ENCODE measurements around the gene HHAT. TPM values are rescaled to one million over a fixed set of nuclear protein-coding genes. Genes with fewer than 3 reads are reported as not detected.
"Not testable (repeated sequence)": the region's sequence is repeated elsewhere in the genome, so short reads cannot be mapped to it uniquely, and the experiment has no call there.

The HHAT gene
- total RNA-seq, 1 donor from 2014 or later, result 2.0 TPM

DNA sequence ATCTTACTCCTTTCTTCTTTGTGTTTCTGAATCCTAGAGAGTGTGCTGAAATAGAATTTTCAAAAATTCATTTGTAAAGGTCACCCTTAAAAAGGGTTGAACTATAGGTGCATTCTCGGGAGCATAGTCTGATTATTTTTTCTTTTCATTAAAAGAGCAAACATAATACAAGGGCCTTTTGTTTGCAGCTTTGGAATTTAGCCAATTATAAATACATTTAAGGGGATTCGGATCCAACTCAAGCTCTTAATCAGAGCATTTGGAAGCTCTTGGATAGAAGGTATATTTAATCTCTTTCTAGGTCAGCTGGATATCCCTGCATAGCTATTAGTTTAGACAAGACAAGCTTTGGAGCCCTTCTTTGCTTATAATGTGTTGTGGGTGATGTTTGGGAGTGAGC lies 321.7 kb downstream of the HHAT start:
- no peak for DNase-seq

DNA sequence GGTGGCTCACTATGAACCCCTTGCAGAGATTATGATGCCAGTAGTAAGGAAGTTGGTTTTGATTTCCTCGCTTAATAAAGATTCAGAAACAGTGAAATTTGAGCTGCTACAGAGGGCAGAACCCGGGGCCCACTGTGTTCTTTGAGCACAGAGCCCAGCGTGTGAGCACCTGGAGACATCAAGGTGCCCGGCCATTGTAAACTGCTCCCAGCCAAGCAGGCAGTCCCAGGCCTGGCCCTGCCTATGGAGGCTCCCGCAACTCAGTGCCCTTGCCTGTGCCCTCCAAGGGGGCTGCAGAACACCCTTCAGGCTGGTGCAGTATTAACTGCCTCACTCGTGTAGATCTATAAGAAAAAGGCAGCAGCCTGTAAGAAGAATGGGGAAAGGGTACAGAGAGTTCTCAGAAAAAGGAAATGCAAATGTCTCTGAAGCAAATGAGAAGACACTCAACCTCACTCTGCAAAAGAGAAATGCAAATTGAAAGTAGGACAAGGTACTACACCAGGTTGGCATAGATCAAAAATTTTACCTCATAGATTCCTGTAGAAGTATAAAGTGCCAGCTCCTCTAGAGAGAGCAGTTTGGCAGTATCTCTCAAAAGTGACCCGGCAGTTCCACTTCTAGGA lies 323.7 kb downstream of the HHAT start:
- no peak for DNase-seq

DNA sequence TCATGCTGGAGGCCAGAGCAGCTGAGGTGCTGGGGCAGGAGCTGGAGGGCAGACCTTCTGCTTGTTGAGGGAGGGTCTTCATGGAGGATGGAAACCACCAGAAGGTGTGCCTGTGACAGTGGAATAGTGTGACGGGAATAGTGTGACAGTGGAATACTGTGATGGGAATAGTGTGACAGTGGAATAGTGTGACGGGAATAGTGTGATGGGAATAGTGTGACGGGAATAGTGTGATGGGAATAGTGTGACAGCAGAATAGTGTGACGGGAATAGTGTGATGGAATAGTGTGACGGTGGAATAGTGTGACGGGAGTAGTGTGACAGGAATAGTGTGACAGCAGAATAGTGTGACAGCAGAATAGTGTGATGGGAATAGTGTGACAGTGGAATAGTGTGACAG lies 325.1 kb downstream of the HHAT start:
- no peak for DNase-seq

DNA sequence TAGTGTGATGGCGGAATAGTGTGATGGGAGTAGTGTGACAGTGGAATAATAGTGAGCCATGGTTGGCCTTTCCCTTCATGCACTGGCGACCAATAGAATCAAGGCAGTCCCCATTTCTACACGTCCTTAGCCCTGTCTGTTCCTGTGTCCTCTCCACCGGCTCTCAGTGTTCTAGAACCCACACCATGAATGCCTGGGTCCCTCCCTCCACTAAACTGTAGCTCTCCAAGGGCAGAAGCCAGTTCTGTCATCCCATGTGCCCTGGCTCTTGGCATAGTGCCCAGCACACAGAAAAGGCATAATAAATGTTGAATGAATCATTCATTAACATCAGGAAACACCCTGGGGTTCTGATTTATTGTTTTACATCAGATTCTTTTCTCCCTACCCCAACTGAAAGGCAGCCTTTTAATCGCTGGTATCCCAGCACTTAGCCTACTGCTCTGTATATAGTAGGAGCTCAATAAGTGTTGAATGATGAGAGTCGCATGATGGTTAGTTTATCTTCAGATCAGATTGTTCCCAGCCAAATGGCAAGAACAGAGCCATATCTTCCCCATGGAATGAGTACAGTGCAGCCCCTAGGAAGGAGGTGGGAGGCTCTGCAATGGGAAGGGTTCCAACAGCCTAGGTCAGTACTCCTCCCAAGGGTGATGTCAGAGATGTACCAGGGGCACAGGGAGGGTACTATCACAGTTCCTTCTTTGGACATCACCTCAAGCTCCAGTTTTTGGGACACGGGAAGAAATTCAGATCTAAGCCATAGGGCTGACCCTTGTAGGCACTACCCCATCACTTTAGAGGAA lies 325.7 kb downstream of the HHAT start:
- DNase-seq, result no peak

DNA sequence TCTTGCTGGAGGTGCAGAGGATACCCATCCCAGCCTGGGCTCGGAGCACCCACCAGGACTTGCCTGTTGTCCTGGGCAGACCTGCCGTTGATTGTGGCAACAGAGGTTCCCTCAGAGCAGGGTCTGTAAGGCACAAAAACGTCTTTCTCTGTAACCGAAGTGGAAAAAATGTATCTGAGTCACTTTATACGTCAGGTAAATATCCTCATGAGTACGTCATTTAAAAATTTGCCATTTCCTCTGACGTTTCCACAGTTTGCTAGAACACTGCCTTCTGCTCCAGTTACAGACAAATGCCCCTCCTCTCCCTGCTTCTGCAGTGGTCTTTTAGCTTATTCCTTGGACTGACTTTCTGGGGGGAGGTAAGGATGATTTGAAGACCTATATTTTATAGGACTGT lies 326.8 kb downstream of the HHAT start:
- DNase-seq, result no peak

DNA sequence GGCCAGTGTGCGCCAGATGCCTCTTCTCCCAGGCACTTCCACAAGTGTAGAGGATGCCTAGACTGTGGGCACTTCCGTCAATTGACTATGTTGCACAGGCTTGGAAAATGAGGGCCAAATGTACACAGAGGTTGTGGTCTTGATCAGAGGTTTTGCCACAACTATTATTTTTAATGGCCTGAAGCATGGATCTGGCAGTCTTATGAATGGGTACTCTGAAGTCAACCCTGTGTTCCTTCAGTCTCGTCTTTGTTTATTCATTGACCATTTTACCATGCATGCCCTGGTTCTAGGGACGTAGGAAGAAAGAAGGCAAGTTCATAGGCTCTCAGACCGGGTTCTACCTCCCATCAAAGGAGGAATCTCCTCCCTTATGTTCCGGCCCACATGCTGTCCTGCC lies 329.1 kb downstream of the HHAT start:
- DNase-seq, result no peak

DNA sequence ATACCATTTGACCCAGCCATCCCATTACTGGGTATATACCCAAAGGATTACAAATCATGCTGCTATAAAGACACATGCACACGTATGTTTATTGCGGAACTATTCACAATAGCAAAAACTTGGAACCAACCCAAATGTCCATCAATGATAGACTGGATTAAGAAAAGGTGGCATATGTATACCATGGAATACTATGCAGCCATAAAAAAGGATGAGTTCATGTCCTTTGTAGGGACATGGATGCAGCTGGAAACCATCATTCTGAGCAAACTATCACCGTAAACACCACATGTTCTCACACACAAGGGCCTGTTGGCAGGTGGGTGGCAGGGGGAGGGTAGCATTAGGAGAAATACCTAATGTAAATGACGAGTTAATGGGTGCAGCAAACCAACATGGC lies 332.8 kb downstream of the HHAT start:
- DNase-seq, result not testable (repeated sequence)

DNA sequence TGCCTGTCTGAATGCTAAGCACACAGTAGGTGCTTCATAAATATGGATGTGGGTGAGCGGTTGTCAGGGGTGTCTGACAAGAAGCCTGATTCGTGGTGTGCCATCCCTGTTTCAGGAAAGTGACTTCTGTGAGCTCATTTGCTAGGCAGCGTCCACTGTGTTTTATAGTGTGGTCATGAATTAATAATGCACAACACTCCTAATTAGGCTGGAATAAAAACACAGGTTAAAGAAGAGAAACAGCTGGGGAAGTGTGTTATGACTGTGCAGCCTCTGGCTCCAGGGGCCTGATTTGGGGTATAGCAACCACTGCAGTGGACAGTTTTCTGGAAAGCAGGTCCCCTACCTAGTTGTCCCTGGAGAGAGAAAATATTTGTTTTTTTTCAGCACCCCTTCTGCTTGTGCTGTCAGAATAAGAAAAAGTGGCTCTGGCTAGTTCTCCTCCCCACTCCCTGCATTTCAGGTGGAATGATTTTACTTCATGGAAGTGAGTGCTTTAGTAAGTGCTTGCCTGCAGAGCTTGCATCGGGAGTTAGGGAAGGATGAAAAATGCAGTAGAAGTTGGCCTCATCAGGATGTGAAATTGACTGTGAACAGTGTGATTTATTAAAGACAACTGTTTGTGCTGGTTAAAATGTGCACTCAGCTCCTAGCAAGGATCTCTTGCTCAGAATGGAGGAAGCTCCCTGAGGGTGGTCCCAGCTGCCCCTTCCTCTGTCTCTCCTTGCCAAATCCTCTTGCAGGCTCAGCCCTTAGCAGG lies 333.8 kb downstream of the HHAT start:
- no peak for DNase-seq

DNA sequence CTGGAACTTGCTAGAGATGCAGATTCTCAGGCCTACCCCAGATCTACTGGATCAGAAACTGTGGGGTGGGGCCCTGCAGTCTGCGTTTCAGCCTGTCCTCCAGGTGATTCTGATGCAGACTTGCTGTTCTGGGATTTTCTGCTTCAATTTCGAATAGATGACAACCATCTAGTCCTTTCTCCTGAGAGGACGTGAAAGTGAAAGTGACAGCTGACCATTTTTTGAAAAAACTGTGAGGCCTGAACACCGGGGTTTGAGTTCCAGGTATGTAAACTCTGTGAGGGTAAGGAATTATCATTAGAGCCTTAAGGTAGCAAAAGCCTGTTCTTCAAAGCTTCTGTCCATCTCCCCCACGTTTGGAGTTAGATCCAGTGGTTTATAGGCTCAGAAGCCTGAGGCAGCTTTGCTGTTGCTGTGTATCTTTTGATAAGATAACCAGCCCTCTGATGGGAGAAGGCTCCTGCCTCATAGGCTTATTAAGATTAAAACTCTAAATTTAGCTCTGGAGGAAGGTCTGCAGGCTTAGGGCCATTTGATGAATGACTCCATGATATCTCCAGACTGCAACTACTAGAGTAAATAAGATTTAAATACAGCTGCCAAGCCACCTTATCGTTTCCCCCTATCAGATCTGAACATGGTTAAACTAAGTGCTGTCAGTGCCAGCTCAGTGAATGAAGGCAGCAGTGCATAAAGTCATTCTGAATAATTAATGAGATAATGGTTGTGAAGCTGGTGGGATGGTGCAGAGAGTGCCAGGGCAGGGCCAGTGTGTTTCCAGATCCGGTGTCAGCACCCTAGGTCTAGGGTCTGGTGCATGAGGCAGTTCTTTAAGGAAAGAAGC lies 335.2 kb downstream of the HHAT start:
- DNase-seq, result no peak

DNA sequence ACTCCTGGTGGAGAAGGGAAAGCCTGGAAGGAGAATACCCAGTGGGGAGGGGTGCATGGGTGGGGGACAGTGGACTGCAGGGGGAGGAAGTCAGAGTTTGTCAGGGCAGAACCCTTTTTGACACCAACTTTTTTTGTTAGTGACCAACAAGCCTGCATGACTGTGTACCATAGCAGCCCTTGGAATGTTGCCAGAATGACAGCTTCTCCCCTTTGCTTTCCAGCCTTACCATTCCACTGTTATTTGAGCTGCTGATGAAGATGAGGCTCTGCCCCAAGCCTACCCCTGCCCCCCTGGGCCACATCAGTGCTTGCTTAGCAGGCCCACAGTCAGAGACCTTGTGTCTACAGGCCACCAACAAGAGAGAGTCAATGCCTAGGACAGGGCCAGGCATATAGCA lies 341.2 kb downstream of the HHAT start:
- DNase-seq, result no peak

DNA sequence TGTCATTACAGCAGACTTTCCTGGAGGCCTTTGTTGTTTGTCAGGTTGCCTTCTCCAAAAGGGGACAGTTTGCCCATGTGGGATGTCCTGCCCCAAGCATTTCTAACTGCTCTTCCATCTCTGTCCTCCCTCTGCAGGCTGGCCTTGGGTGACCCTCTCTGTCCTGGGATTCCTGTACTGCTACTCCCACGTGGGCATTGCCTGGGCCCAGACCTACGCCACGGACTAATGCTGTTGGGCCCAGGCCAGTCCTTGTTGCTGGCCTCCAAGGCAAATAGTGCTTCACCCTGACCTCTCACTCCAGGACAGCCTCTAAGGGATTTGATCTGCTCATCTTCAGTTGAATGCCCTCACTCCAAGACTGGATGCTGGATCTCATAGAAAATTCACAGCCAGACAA lies 345.4 kb downstream of the HHAT start:
- no peak for DNase-seq

DNA sequence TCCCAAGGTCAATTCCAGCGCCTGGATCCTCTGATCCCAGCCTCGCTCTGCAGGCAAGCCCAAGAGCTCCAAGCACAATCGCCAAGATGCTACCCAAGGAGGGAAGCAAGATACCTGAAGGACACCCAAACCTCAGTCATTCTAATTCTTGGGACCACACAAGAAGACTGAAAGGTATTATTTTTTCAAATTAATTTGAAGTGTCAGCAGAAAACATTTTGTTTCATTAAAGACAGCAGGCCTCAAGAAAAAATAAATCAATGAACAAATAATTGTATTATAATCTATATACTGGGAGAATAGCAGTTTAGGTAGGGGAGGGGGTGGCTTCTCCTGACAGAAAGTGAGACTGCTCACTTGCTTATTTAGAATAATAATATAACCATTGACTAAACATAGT lies 347.8 kb downstream of the HHAT start:
- no peak for DNase-seq

DNA sequence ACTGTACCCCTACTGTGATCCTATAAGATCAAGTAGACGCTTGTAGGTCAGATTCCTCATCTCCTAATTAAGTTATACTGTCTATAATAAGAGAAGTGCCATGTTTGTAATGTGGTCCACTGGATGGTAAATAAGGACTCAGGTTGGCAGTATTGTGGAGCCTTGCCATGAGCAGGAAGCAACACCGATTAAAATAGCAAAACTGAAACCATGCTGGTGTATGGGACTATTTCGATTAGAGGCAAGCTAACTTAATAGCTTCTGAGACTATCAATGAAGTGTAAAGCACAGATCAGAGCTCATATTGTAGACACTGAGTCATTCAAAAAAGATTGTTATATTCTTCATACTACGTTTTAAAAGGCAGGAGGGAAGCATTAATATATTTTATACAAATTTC lies 348.8 kb downstream of the HHAT start:
- no peak for DNase-seq

DNA sequence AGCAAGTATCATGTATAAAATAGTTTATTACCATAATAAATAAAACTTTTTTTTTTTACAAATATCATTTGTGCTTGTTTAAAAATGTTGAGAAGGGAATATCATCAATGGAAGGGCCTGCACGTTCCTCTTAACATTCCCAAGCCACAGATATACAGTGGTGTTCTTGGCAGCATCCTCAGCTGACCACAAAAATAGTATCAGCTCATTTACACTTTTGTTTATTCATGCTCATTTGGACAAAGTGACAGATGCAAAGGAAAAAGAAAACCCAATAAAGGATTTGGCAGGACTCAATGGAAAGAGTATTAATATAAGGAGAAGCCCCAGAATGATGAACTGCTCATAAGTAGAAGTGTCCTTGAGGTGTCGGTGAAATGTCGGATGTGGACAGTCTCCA lies 349.6 kb downstream of the HHAT start:
- no peak for DNase-seq

DNA sequence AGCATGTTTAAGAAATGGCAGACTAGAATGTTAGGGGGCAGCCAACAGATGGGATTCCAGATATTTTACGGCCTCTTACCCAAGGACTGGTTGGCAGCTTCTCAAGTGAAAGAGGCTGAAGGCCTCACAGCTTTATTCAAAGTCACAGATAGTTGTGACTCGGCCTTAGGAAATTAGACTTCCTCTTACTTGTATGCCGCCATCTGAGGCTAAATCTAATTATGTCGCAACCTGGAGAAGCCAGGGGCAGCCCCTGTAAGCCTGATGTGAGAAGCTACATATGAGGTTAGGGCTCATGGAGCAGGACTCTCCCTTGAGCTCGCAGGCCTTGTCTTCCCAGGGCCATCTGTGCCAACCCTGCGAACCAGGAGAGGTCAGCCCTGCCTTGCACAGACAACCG lies 352.5 kb downstream of the HHAT start:
- DNase-seq, result no peak

DNA sequence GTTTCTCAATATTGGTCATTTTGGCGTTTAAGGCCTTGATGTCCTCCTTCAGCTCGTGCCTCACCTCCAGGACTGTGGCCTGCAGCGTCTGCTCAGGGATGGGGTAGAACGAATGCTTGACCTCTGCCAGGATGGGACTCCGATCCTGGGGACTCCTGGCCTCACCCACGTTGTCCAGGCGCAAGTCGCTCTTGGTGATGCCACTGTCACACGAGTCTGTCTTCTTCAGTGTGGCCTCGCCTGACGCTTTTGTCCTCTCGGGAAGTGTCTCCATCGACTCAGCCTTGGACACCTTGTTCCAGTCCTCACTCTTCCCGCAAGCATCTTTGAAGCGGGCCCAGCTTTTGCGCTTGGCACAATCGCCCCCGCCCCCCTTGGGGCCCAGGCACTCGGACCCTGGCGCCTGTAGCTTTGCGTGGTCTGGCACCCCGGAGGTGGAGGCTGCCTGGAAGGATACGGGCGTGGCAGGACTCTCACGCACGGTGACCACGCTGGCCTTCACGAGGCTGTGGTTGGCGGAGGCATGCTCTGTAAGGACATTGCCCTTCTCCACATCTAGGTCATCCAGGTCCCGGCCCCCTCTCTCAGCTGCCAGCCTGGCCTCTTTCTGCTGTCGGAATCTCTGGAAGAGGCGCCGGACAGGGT lies 354.8 kb downstream of the HHAT start:
- DNase-seq, result no peak

DNA sequence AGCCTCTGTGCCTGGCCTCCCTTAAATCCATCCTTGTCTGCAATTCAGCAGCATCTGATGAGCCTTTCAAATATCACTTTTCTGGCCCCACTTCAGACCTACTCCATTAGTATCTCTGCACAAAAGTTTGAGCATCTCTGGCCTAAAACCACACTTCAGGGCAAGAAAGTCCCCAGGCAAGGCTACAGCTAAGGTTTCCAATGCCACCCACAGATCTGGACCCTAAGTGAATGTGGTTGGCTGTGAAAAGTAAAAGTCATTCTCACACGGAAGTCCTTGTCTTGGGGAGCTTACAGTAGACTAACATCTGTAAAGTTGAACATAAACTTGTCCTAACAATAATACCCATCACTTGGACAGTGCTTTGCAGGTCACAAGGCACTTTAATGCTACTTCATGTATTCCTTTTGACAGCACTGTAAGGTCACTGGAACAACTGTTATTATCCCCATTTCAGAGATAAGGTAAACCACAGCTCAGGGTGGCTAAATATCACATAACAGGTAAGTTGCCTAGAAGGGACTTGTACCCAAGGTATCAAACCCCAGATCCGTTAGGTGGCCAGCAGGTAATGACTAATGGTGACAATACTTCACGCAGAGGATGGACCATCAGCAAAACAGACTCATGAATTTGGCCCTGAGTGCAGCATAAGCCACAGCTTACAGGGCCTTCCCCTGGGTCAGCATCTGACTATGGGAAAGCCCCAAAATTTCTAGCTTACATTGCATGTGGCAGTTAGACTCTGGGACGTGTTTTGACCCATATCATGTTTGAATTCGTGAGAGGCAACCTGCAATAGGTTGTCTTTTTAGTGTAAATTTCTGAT lies 356.0 kb downstream of the HHAT start:
- no peak for DNase-seq

DNA sequence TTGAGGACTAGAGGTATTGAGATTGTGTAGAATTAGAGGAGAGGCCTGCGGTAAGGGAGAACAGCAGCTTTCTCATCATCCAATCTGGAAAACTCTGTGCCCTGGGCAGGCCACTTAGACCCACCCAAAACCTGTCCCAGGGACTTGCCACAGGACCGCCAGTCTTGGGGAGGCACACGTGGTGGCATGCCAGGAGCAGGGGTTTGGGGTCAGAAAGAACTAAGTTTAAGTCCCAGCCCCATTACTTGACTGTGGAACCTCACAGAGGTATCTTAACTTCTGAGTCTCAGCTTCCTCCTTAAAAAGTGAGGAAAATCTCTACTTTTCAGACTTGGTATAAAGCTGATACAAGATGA lies 356.6 kb downstream of the HHAT start:
- no peak for DNase-seq

DNA sequence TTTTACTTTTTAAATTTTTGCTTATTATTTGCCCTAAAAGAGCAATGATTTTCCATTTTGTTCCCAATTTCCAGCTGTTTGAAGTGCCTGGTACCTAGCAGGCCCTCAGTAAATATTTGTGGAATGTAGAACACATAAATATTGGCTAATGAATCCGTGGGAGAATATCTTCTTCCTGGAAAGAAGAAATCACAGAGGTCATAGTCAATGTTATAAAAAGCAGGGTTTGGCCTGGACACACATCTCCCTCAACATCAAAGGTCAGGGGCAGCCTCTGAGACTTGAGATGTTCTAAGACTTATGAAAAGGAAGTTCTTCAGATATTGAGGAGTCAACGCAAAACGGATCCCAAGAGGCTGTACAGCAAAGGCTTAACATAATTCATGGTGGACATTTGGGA lies 358.1 kb downstream of the HHAT start:
- DNase-seq, result no peak

DNA sequence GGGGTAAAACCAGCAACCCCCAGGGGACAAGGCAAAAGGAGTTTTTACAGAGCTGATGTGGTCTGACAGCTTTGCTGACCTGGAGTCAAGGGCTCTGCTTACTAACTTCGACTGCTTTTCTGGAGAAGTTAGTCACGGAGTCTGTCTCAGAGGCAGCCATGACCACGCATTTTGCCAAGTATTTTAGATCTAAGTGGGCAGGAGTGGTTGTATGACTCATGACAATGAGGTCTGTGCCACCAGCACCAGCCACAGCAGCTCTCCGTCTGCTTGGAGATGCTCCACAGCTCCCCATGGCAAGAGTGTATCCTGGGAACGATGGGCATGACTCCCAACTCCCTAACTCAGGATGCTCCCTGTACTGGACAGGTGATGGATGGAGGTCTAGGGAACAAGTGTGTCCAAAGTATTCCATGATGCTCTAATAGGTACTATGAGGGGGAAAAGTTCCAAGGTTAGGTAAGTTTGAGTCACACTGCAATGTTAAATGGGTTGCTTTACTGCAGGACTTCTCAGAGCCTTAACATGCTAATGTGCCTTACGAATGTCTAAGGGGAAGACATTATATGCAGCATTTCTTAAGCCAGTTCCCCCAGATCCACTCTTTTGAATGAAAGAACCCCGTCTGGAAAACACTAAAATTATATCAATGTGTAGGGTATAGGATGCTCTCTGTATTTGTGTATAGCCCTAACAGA lies 359.0 kb downstream of the HHAT start:
- peak; percentile 64 for DNase-seq

Measured in occipital lobe (tissue), 2 donors.